K562 (cell line): Measurements from ENCODE around the gene MACF1. TPM values are rescaled to one million over a fixed set of nuclear protein-coding genes. Genes with fewer than 3 reads are reported as not detected.

ENCODE experiments used
- RBBP5 ChIP-seq: fragments of 200-600 bp; sonication (generic); IDR thresholded peaks from 2 replicates; pipeline ENCODE4 v1.6.1; 2012; ENCODE audit warnings: borderline replicate concordance, mild to moderate bottlenecking, low read length, control low read depth, inconsistent platforms; ENCODE audit not compliant: insufficient read depth, poor library complexity, severe bottlenecking
- RBM15 ChIP-seq: fragments of 200-400 bp; formaldehyde crosslinking; IDR thresholded peaks from 2 replicates; pipeline ENCODE4 v1.6.1; 2018; ENCODE audit warnings: mild to moderate bottlenecking, low read length, moderate library complexity; ENCODE audit not compliant: insufficient read depth
- THAP12 ChIP-seq: fragments of 250-450 bp; sonication (Bioruptor Pico); IDR thresholded peaks from 2 replicates; pipeline ENCODE4 v1.9.0; 2021; ENCODE audit warnings: mild to moderate bottlenecking, inconsistent platforms
- THRAP3 ChIP-seq: fragments of 450-650 bp; IDR thresholded peaks from 2 replicates; pipeline ENCODE4 v1.6.1; 2016; ENCODE audit warnings: mild to moderate bottlenecking, inconsistent platforms, borderline replicate concordance
- ZNF197 ChIP-seq: fragments of 200-800 bp; sonication (Bioruptor generic); IDR thresholded peaks from 2 replicates; pipeline ENCODE4 v1.6.1; 2016; ENCODE audit warnings: low read depth, missing genetic modification characterization, missing compliant biosample characterization
- polyA plus RNA-seq, 8 experiments: library from polyadenylated mRNA; depleted of rRNA in 4 of 8; stranded (reverse) in 5 of 8; unstranded in 3 of 8; fragments of >200 nt; fragmentation: Nextera tagmentation in 2 of 8; fragmentation: Illumina TruSeq in 1 of 8; extraction: Ambion mirVana in 2 of 8; extraction: Trizol in 1 of 8; gene quantifications; 2 replicates each; pipeline versions ENCODE4 v1.2.1 to v1.2.3, GENCODE V29; 2011 to 2014; ENCODE audit warnings: inconsistent platforms in 1 of 8, missing spikeins in 1 of 8
- total RNA-seq, 7 experiments: library from RNA; depleted of rRNA in 6 of 7; stranded (reverse); fragments of >200 nt in 6 of 7; fragmentation: Illumina TruSeq in 2 of 7; extraction: Trizol in 2 of 7; gene quantifications; 2 replicates each; pipeline versions ENCODE4 v1.2.1 to v1.2.3, GENCODE V29; 2011 to 2021; ENCODE audit warnings: low replicate concordance in 1 of 7
- TF ChIP-seq, protein P1 (sequence below): fragments of 250-450 bp; sonication (Bioruptor Pico); IDR thresholded peaks from 2 replicates; pipeline ENCODE4 v1.4.0; 2020

The MACF1 gene
- total and polyA plus RNA-seq, 9 of the 15 experiments (the other 6 are each of a cell fraction or from before 2014, with no cell fraction given): 13.2 to 232 (median 112) TPM

- no peak for TF ChIP-seq ZNF197
- TF ChIP-seq THRAP3: no peak
- TF ChIP-seq THAP12 (CRISPR knock-in tag): no peak
- TF ChIP-seq, protein P1, sequence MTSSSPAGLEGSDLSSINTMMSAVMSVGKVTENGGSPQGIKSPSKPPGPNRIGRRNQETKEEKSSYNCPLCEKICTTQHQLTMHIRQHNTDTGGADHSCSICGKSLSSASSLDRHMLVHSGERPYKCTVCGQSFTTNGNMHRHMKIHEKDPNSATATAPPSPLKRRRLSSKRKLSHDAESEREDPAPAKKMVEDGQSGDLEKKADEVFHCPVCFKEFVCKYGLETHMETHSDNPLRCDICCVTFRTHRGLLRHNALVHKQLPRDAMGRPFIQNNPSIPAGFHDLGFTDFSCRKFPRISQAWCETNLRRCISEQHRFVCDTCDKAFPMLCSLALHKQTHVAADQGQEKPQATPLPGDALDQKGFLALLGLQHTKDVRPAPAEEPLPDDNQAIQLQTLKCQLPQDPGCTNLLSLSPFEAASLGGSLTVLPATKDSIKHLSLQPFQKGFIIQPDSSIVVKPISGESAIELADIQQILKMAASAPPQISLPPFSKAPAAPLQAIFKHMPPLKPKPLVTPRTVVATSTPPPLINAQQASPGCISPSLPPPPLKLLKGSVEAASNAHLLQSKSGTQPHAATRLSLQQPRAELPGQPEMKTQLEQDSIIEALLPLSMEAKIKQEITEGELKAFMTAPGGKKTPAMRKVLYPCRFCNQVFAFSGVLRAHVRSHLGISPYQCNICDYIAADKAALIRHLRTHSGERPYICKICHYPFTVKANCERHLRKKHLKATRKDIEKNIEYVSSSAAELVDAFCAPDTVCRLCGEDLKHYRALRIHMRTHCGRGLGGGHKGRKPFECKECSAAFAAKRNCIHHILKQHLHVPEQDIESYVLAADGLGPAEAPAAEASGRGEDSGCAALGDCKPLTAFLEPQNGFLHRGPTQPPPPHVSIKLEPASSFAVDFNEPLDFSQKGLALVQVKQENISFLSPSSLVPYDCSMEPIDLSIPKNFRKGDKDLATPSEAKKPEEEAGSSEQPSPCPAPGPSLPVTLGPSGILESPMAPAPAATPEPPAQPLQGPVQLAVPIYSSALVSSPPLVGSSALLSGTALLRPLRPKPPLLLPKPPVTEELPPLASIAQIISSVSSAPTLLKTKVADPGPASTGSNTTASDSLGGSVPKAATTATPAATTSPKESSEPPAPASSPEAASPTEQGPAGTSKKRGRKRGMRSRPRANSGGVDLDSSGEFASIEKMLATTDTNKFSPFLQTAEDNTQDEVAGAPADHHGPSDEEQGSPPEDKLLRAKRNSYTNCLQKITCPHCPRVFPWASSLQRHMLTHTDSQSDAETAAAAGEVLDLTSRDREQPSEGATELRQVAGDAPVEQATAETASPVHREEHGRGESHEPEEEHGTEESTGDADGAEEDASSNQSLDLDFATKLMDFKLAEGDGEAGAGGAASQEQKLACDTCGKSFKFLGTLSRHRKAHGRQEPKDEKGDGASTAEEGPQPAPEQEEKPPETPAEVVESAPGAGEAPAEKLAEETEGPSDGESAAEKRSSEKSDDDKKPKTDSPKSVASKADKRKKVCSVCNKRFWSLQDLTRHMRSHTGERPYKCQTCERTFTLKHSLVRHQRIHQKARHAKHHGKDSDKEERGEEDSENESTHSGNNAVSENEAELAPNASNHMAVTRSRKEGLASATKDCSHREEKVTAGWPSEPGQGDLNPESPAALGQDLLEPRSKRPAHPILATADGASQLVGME (CRISPR knock-in tag): no peak
- no peak for TF ChIP-seq RBM15
- no peak for TF ChIP-seq RBBP5
- TF ChIP-seq, all 486 proteins: peak for 0
Measured at GRCh38 chr1:39239968-39240367, 35.5 kb downstream of the MACF1 start (continued).
